ENCODE measurements around the gene B9D1. TPM values are rescaled to one million over a fixed set of nuclear protein-coding genes. Genes with fewer than 3 reads are reported as not detected.

B9D1 gene
- total and polyA plus RNA-seq, 3 donors from 2014 or later, result 42.1 to 132 (median 59.9) TPM

- Histone ChIP-seq H3K4me1 (peaks cover 36% of the 10 kb centered on the region), H3K36me3 (ENCODE audit: low read depth, missing control alignments) (no peaks in the 10 kb centered on the region), H3K27ac (no peak overlapping the region), H3K27me3 (no peaks in the 10 kb centered on the region), H3K4me3 (no peak overlapping the region), H3K9me3 (no peaks in the 10 kb centered on the region)
- no peak for TF ChIP-seq POLR2A (IDR thresholded peaks at IDR 0.05)
- TF ChIP-seq, protein P1, sequence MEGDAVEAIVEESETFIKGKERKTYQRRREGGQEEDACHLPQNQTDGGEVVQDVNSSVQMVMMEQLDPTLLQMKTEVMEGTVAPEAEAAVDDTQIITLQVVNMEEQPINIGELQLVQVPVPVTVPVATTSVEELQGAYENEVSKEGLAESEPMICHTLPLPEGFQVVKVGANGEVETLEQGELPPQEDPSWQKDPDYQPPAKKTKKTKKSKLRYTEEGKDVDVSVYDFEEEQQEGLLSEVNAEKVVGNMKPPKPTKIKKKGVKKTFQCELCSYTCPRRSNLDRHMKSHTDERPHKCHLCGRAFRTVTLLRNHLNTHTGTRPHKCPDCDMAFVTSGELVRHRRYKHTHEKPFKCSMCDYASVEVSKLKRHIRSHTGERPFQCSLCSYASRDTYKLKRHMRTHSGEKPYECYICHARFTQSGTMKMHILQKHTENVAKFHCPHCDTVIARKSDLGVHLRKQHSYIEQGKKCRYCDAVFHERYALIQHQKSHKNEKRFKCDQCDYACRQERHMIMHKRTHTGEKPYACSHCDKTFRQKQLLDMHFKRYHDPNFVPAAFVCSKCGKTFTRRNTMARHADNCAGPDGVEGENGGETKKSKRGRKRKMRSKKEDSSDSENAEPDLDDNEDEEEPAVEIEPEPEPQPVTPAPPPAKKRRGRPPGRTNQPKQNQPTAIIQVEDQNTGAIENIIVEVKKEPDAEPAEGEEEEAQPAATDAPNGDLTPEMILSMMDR (IDR thresholded peaks at IDR 0.05), result no peak
- intact Hi-C loops (cut with DNase I; ENCODE audit: low total_unique reads), result no loop called here
- no peak for DNase-seq
- 88 to 93% methylated on average over 9 of the region's 9 CpGs for WGBS, 2 donors
Observed at GRCh38 chr17:19303367-19303776, 59.2 kb downstream of the B9D1 start.

DNA sequence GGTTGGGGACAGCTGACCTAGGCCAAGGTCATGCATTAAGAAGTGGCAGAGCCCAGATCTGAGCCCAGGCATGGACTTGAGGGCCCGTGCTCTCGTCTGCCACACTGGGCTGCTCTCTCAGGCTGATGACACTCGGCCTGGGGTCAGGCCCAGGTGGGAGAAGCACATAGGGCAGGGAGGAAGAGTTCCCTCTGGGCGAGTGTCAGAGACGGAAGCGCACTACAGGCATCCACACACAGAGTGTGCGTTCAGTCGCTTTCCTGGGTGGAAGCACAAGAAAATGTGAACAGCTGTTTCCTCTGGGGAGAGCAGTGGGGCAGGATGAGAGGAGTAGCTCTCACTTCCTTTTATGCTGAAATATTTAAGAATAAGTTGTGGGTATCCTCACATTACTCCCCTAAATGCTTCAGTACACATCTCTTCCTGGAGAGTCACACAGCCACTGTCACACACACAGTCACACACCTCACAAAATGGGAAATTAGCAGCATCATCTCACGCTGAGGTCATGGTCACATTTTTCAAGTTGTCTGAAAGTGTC is 59.7 kb downstream of the B9D1 start:
- H3K4me3 ChIP-seq, result no peak overlapping the region
- H3K4me1 ChIP-seq, result peaks cover 40% of the 10 kb centered on the region
- WGBS, 2 donors, result 69 to 81% methylated on average over 3 to 9 of the region's 9 CpGs
- intact Hi-C loops (cut with DNase I; ENCODE audit: low total_unique reads), result no loop called here
- H3K36me3 ChIP-seq (ENCODE audit: low read depth, missing control alignments), result no peaks in the 10 kb centered on the region
- no peaks in the 10 kb centered on the region for H3K9me3 ChIP-seq
- TF ChIP-seq POLR2A (IDR thresholded peaks at IDR 0.05), result no peak
- TF ChIP-seq, protein P1 (IDR thresholded peaks at IDR 0.05), result no peak
- peak overlapping the region in 1 of 2 donors; percentile 24 for H3K27ac ChIP-seq
- DNase-seq, result no peak
- no peaks in the 10 kb centered on the region for H3K27me3 ChIP-seq

GRCh38 chr17:19301973-19302372 is 60.5 kb downstream of the B9D1 start:
- no peaks in the 10 kb centered on the region for H3K36me3 ChIP-seq (ENCODE audit: low read depth, missing control alignments)
- no peak overlapping the region for H3K4me3 ChIP-seq
- H3K4me1 ChIP-seq, result peaks cover 40% of the 10 kb centered on the region
- H3K27ac ChIP-seq, result no peak overlapping the region
- no peak for TF ChIP-seq POLR2A (IDR thresholded peaks at IDR 0.05)
- TF ChIP-seq, protein P1 (IDR thresholded peaks at IDR 0.05), result no peak
- intact Hi-C loops (cut with DNase I; ENCODE audit: low total_unique reads), result no loop called here
- 94 to 97% methylated on average over 7 of the region's 9 CpGs for WGBS, 2 donors
- no peaks in the 10 kb centered on the region for H3K27me3 ChIP-seq
- no peaks in the 10 kb centered on the region for H3K9me3 ChIP-seq
- no peak for DNase-seq

- H3K4me1 ChIP-seq, result peaks cover 40% of the 10 kb centered on the region
- no peaks in the 10 kb centered on the region for H3K9me3 ChIP-seq
- no peak overlapping the region for H3K27ac ChIP-seq
- H3K36me3 ChIP-seq (ENCODE audit: low read depth, missing control alignments), result no peaks in the 10 kb centered on the region
- DNase-seq, result no peak
- intact Hi-C loops (cut with DNase I; ENCODE audit: low total_unique reads), result no loop called here
- TF ChIP-seq POLR2A (IDR thresholded peaks at IDR 0.05), result no peak
- TF ChIP-seq, protein P1 (IDR thresholded peaks at IDR 0.05), result no peak
- H3K27me3 ChIP-seq, result no peaks in the 10 kb centered on the region
- 85 to 92% methylated on average over 5 of the region's 5 CpGs for WGBS, 2 donors
- H3K4me3 ChIP-seq, result no peak overlapping the region
Observed at GRCh38 chr17:19301274-19301951, 61.1 kb downstream of the B9D1 start.

GRCh38 chr17:19299866-19300265 is 62.7 kb downstream of the B9D1 start:
- H3K4me3 ChIP-seq, result no peak overlapping the region
- no peak for TF ChIP-seq POLR2A (IDR thresholded peaks at IDR 0.05)
- TF ChIP-seq, protein P1 (IDR thresholded peaks at IDR 0.05), result no peak
- no peaks in the 10 kb centered on the region for H3K27me3 ChIP-seq
- H3K4me1 ChIP-seq, result peaks cover 33% of the 10 kb centered on the region
- intact Hi-C loops (cut with DNase I; ENCODE audit: low total_unique reads), result no loop called here
- no peaks in the 10 kb centered on the region for H3K36me3 ChIP-seq (ENCODE audit: low read depth, missing control alignments)
- no peaks in the 10 kb centered on the region for H3K9me3 ChIP-seq
- 96 to 100% methylated on average over 7 of the region's 7 CpGs for WGBS, 2 donors
- DNase-seq, result no peak
- no peak overlapping the region for H3K27ac ChIP-seq

All from testis (tissue), 3 donors.